ENCODE data around the gene HTRA3. TPM values are rescaled to one million over a fixed set of nuclear protein-coding genes. Genes with fewer than 3 reads are reported as not detected.

HTRA3 gene
- polyA plus RNA-seq, 1 donor from 2014 or later, result not detected

- Histone ChIP-seq H3K9me3 (ENCODE audit: low read length) (no peaks in the 10 kb centered on the region), H4K20me1 (ENCODE audit: insufficient read depth) (no peaks in the 10 kb centered on the region), H3K79me2 (replicated peaks; ENCODE audit: insufficient read depth, low read length) (no peaks in the 10 kb centered on the region), H2AFZ (ENCODE audit: low read depth, low read length) (no peak overlapping the region), H3K4me3 (ENCODE audit: low read length) (no peak overlapping the region), H3K36me3 (ENCODE audit: insufficient read depth, low read length) (no peaks in the 10 kb centered on the region), H3K27ac (ENCODE audit: low read length) (no peak overlapping the region), H3F3A (ENCODE audit: insufficient read depth, low read length, poor library complexity, severe bottlenecking) (no peaks in the 10 kb centered on the region), H3K9me2 (ENCODE audit: insufficient read depth, low read length) (no peaks in the 10 kb centered on the region), H3K9ac (ENCODE audit: low read length) (no peak overlapping the region), H3K27me3 (ENCODE audit: insufficient read depth, low read depth, low read length) (no peaks in the 10 kb centered on the region), H3K4me2 (ENCODE audit: low read length) (no peak overlapping the region)
- TF ChIP-seq SMC3 (conservative IDR thresholded peaks at IDR 0.05; ENCODE audit: poor library complexity) (no peak), MXI1 (conservative IDR thresholded peaks at IDR 0.05; ENCODE audit: poor library complexity, severe bottlenecking) (no peak), TAF1 (IDR thresholded peaks at IDR 0.05; ENCODE audit: low read depth) (no peak), POLR2AphosphoS5 (IDR thresholded peaks at IDR 0.05) (no peak), CTCF (IDR thresholded peaks at IDR 0.05; ENCODE audit: poor library complexity, severe bottlenecking) (no peak), EZH2 (IDR thresholded peaks at IDR 0.05; ENCODE audit: borderline replicate concordance, insufficient read depth, low read length, poor library complexity, severe bottlenecking) (no peak), EP300 (conservative IDR thresholded peaks at IDR 0.05; ENCODE audit: poor library complexity, severe bottlenecking) (no peak), RAD21 (conservative IDR thresholded peaks at IDR 0.05) (no peak), REST (IDR thresholded peaks at IDR 0.05; ENCODE audit: borderline replicate concordance) (no peak)
These were observed 46.8 kb upstream of the HTRA3 start for GRCh38 chr4:8222609-8223388.

- no peaks in the 10 kb centered on the region for H3K36me3 ChIP-seq (ENCODE audit: insufficient read depth, low read length)
- no peak overlapping the region for H3K27ac ChIP-seq (ENCODE audit: low read length)
- no peak overlapping the region for H3K4me3 ChIP-seq (ENCODE audit: low read length)
- no peaks in the 10 kb centered on the region for H3F3A ChIP-seq (ENCODE audit: insufficient read depth, low read length, poor library complexity, severe bottlenecking)
- no peak overlapping the region for H3K4me2 ChIP-seq (ENCODE audit: low read length)
- no peaks in the 10 kb centered on the region for H3K9me3 ChIP-seq (ENCODE audit: low read length)
- no peak for TF ChIP-seq EZH2 (IDR thresholded peaks at IDR 0.05; ENCODE audit: borderline replicate concordance, insufficient read depth, low read length, poor library complexity, severe bottlenecking)
- no peak for TF ChIP-seq MXI1 (conservative IDR thresholded peaks at IDR 0.05; ENCODE audit: poor library complexity, severe bottlenecking)
- no peak for TF ChIP-seq CTCF (IDR thresholded peaks at IDR 0.05; ENCODE audit: poor library complexity, severe bottlenecking)
- TF ChIP-seq EP300 (conservative IDR thresholded peaks at IDR 0.05; ENCODE audit: poor library complexity, severe bottlenecking), result no peak
- TF ChIP-seq POLR2AphosphoS5 (IDR thresholded peaks at IDR 0.05), result no peak
- TF ChIP-seq TAF1 (IDR thresholded peaks at IDR 0.05; ENCODE audit: low read depth), result no peak
- no peak for TF ChIP-seq RAD21 (conservative IDR thresholded peaks at IDR 0.05)
- TF ChIP-seq REST (IDR thresholded peaks at IDR 0.05; ENCODE audit: borderline replicate concordance), result no peak
- no peak for TF ChIP-seq SMC3 (conservative IDR thresholded peaks at IDR 0.05; ENCODE audit: poor library complexity)
- no peaks in the 10 kb centered on the region for H4K20me1 ChIP-seq (ENCODE audit: insufficient read depth)
- no peaks in the 10 kb centered on the region for H3K79me2 ChIP-seq (replicated peaks; ENCODE audit: insufficient read depth, low read length)
- no peak overlapping the region for H2AFZ ChIP-seq (ENCODE audit: low read depth, low read length)
- no peak overlapping the region for H3K9ac ChIP-seq (ENCODE audit: low read length)
- no peaks in the 10 kb centered on the region for H3K27me3 ChIP-seq (ENCODE audit: insufficient read depth, low read depth, low read length)
- no peaks in the 10 kb centered on the region for H3K9me2 ChIP-seq (ENCODE audit: insufficient read depth, low read length)
These were observed 45.1 kb upstream of the HTRA3 start for GRCh38 chr4:8224267-8224974.

Measured in neural cell (in vitro differentiated cells).